SU-DHL-6 (cell line): ENCODE measurements around the gene KIF4B.

Experiments
- H2AFZ ChIP-seq: fragments of 200-600 bp; sonication (generic); 2 replicates; pipeline ENCODE4 v1.6.1; 2014; ENCODE audit warnings: low read depth, mild to moderate bottlenecking, moderate library complexity, mixed read lengths, antibody characterized with exemption, low read length; ENCODE audit not compliant: severe bottlenecking
- H3F3A ChIP-seq: fragments of 200-600 bp; shearing (Covaris generic); 2 replicates; pipeline ENCODE4 v1.6.0; 2016; ENCODE audit warnings: antibody characterized with exemption, mild to moderate bottlenecking; ENCODE audit not compliant: insufficient read depth
- H3K27ac ChIP-seq: fragments of 200-600 bp; sonication (generic); 2 replicates; pipeline ENCODE4 v1.5.1; 2016; ENCODE audit warnings: low read depth, mild to moderate bottlenecking, low read length, moderate library complexity, mixed read lengths
- H3K27me3 ChIP-seq: fragments of 200-600 bp; sonication (generic), shearing (Covaris generic); 2 replicates; pipeline ENCODE4 v1.6.0; 2014; ENCODE audit warnings: mild to moderate bottlenecking, low read length
- H3K36me3 ChIP-seq: fragments of 200-600 bp; sonication (generic); 2 replicates; pipeline ENCODE4 v1.6.1; 2014; ENCODE audit warnings: mild to moderate bottlenecking, low read length, mixed read lengths
- H3K4me2 ChIP-seq: fragments of 300-600, 200-600 bp; shearing (Covaris generic), sonication (generic); 2 replicates; pipeline ENCODE4 v1.6.0; 2014; ENCODE audit warnings: low read length, low read depth, mild to moderate bottlenecking; ENCODE audit not compliant: poor library complexity, severe bottlenecking
- H3K4me3 ChIP-seq: fragments of 200-600 bp; sonication (generic); 2 replicates; pipeline ENCODE4 v1.5.1; 2014; ENCODE audit warnings: antibody characterized with exemption, low read length, mild to moderate bottlenecking, mixed read lengths; ENCODE audit not compliant: insufficient read depth, poor library complexity, severe bottlenecking
- H3K79me2 ChIP-seq: fragments of 200-600 bp; sonication (generic); 2 replicates; pipeline ENCODE4 v1.6.1; 2014; ENCODE audit warnings: mild to moderate bottlenecking, low read length, moderate library complexity; ENCODE audit not compliant: insufficient read depth
- H3K9ac ChIP-seq: fragments of 200-600 bp; sonication (generic); 2 replicates; pipeline ENCODE4 v1.7.0; 2014; ENCODE audit warnings: mild to moderate bottlenecking, low read length
- H3K9me2 ChIP-seq: fragments of 200-600 bp; sonication (generic); replicated peaks from 2 replicates; pipeline ENCODE4 v1.6.1; 2014; ENCODE audit warnings: low read length; ENCODE audit not compliant: insufficient read depth
- H3K9me3 ChIP-seq: fragments of 200-600 bp; sonication (generic); 2 replicates; pipeline ENCODE4 v1.6.1; 2014; ENCODE audit warnings: low read length, mixed read lengths; ENCODE audit not compliant: insufficient read depth
- H4K20me1 ChIP-seq: fragments of 200-600 bp; sonication (generic); 2 replicates; pipeline ENCODE4 v1.6.1; 2014; ENCODE audit warnings: low read depth, mild to moderate bottlenecking, antibody characterized with exemption, low read length, moderate library complexity, mixed read lengths
- CTCF ChIP-seq: fragments of 200-600 bp; sonication (generic); IDR thresholded peaks from one replicate; pipeline ENCODE4 v1.5.1; 2017; ENCODE audit warnings: antibody characterized with exemption, mild to moderate bottlenecking, low read length, moderate library complexity; ENCODE audit not compliant: insufficient read depth, poor library complexity, severe bottlenecking
- EZH2phosphoT487 ChIP-seq: fragments of 200-600 bp; sonication (generic), shearing (Covaris generic); conservative IDR thresholded peaks from 2 replicates; pipeline ENCODE4 v1.6.1; 2018; ENCODE audit warnings: mild to moderate bottlenecking, antibody characterized with exemption, low read length, moderate library complexity, mixed read lengths

KIF4B gene

GRCh38 chr5:155013526-155013925 is at the start of gene KIF4B:
Gene KIF4B (plus strand): TSS chr5:155013755. CDS start chr5:155013860, 105 bp downstream.
- H2AFZ ChIP-seq: no peak within 1 kb of the TSS
- H3K36me3 ChIP-seq: no peaks in the 10 kb centered on the region
- no peak within 1 kb of the TSS for H3K4me2 ChIP-seq
- H4K20me1 ChIP-seq: no peaks in the 10 kb centered on the region
- no peaks in the 10 kb centered on the region for H3K27me3 ChIP-seq
- H3F3A ChIP-seq: no peaks in the 10 kb centered on the region
- no peaks in the 10 kb centered on the region for H3K79me2 ChIP-seq
- no peaks in the 10 kb centered on the region for H3K9me3 ChIP-seq
- TF ChIP-seq CTCF: no peak
- no peak within 1 kb of the TSS for H3K27ac ChIP-seq
- H3K9me2 ChIP-seq: no peaks in the 10 kb centered on the region
- H3K4me3 ChIP-seq: no peak within 1 kb of the TSS
- no peak within 1 kb of the TSS for H3K9ac ChIP-seq

DNA sequence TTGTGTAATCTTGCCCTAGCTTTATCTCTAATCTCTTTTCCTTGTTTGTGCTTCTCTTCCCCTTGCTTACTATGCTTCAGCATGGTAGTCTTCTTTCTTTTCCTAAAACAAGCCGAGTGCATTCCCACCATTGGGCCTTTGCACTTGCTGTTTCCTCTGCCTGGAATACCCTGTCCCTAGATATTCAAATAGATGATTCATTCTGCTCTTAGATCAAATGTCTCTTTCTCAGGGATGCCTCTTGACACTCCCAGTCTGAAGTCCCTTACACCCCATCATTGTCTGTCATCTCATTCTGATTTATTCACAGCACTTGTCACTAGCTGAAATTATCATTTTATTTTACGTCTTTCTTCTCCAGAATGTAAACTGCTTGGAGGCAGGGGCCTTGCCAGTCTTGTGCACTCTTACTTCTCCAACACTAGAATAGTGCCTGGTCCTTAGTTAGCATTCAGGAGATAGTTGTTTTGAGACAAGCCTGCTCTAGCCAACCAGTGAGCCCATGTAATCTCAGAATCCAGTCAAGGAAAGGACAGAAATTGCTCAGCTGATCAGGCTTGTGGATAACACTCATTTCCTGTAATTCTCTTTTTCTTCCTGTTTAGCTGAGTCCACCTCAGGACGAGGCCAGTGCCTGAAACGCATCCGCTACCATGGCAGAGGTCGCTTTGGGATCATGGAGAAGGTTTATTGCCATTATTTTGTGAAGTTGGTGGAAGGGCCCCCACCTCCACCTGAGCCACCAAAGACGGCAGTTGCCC is 47.3 kb upstream of the KIF4B start:
- Histone ChIP-seq H3K9me2 (no peaks in the 10 kb centered on the region), H3K27me3 (no peaks in the 10 kb centered on the region), H3F3A (no peaks in the 10 kb centered on the region), H2AFZ (no peak overlapping the region), H3K4me2 (no peak overlapping the region), H4K20me1 (no peaks in the 10 kb centered on the region), H3K79me2 (no peaks in the 10 kb centered on the region), H3K27ac (no peak overlapping the region), H3K36me3 (peaks cover 19% of the 10 kb centered on the region; the same call in 1 of the 2 replicates), H3K9me3 (no peaks in the 10 kb centered on the region), H3K9ac (no peak overlapping the region), H3K4me3 (no peak overlapping the region)
- TF ChIP-seq CTCF (no peak), EZH2phosphoT487 (no peak)

DNA sequence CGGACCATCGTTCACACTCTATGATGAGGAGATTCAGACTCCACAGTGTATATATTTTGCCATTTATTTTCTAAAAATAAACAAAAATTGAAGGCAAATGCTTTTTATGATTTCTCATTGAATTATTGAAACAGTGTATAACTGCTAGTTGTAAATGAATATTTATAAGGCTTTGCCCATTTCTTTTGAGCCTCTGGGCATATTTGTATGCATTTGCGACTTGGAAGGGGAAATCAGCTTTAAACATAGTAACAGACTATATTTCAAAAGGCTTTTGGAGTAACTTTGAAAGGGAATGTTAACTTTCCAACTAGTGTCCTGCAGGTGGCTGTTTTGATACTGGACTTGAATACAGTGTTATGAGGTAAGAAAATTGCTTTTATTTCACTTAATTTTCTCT is 46.7 kb upstream of the KIF4B start:
- H2AFZ ChIP-seq: no peak overlapping the region
- no peak overlapping the region for H3K4me2 ChIP-seq
- H3F3A ChIP-seq: no peaks in the 10 kb centered on the region
- no peak overlapping the region for H3K4me3 ChIP-seq
- no peaks in the 10 kb centered on the region for H3K9me2 ChIP-seq
- no peak overlapping the region for H3K9ac ChIP-seq
- H3K27me3 ChIP-seq: no peaks in the 10 kb centered on the region
- peaks cover 16% of the 10 kb centered on the region; the same call in 1 of the 2 replicates for H3K36me3 ChIP-seq
- H3K27ac ChIP-seq: no peak overlapping the region
- H3K9me3 ChIP-seq: no peaks in the 10 kb centered on the region
- no peaks in the 10 kb centered on the region for H4K20me1 ChIP-seq
- H3K79me2 ChIP-seq: no peaks in the 10 kb centered on the region
- TF ChIP-seq CTCF (no peak), EZH2phosphoT487 (no peak)
